SU-DHL-6 (cell line): ENCODE data around the gene STX18.

ENCODE experiments used
- EZH2phosphoT487 ChIP-seq: fragments of 200-600 bp; sonication (generic), shearing (Covaris generic); conservative IDR thresholded peaks from 2 replicates; pipeline ENCODE4 v1.6.1; 2018; ENCODE audit warnings: mild to moderate bottlenecking, antibody characterized with exemption, low read length, moderate library complexity, mixed read lengths
- TF ChIP-seq, protein P1 (sequence below): fragments of 200-600 bp; sonication (generic); IDR thresholded peaks from one replicate; pipeline ENCODE4 v1.5.1; 2017; ENCODE audit warnings: antibody characterized with exemption, mild to moderate bottlenecking, low read length, moderate library complexity; ENCODE audit not compliant: insufficient read depth, poor library complexity, severe bottlenecking

DNA sequence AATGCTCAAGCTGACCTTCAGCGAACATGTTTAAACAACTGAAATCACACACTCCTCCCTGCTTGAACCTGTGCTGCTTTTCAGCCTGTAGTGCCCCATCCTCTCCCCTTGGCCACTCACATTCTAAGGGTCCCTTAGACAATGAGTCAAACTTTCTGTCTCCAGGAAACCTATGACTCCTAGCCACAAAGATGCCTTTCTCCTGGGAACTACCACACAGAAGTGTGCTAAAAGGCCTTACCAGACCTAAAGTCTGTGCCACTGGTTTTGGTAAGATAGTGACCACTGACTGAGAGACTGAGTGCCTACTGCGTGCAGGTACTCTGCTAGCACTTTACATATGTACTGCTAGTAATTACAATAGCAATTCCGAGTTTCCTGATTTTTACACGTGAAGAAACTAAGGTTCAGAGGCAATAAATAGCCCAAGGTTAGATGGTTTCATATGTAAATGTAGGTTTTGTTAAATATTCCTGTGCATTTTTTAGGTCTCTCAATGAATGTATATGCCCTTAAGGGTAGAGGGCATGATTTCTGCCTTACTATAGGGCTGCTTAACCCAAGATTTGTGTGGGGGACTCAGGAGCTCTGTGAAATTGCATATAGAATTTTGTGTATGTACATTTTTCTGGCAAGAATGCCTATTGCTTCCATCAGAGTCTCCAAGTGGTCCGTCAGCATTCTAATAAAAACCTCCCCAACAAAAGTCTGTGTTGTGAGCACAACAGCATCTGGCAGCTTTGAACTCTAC, 83.9 kb downstream of the STX18 start:
- TF ChIP-seq, protein P1, sequence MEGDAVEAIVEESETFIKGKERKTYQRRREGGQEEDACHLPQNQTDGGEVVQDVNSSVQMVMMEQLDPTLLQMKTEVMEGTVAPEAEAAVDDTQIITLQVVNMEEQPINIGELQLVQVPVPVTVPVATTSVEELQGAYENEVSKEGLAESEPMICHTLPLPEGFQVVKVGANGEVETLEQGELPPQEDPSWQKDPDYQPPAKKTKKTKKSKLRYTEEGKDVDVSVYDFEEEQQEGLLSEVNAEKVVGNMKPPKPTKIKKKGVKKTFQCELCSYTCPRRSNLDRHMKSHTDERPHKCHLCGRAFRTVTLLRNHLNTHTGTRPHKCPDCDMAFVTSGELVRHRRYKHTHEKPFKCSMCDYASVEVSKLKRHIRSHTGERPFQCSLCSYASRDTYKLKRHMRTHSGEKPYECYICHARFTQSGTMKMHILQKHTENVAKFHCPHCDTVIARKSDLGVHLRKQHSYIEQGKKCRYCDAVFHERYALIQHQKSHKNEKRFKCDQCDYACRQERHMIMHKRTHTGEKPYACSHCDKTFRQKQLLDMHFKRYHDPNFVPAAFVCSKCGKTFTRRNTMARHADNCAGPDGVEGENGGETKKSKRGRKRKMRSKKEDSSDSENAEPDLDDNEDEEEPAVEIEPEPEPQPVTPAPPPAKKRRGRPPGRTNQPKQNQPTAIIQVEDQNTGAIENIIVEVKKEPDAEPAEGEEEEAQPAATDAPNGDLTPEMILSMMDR = no peak
- TF ChIP-seq EZH2phosphoT487 = no peak
